OCI-LY1 (cell line): ENCODE data around the gene FOXN3.

Experiments used
- EZH2 ChIP-seq: fragments of 200-600 bp; sonication (generic), shearing (Covaris generic); IDR thresholded peaks from 2 replicates; pipeline ENCODE4 v1.8.0; 2017; ENCODE audit warnings: borderline replicate concordance, mixed run types, mild to moderate bottlenecking, antibody characterized with exemption, low read length, moderate library complexity, mixed read lengths
- TF ChIP-seq, protein P1 (sequence below): fragments of 200-600 bp; sonication (generic), shearing (Covaris generic); IDR thresholded peaks from 2 replicates; pipeline ENCODE4 v1.5.1; 2017; ENCODE audit warnings: mild to moderate bottlenecking, antibody characterized with exemption, low read length, moderate library complexity, mixed read lengths

DNA sequence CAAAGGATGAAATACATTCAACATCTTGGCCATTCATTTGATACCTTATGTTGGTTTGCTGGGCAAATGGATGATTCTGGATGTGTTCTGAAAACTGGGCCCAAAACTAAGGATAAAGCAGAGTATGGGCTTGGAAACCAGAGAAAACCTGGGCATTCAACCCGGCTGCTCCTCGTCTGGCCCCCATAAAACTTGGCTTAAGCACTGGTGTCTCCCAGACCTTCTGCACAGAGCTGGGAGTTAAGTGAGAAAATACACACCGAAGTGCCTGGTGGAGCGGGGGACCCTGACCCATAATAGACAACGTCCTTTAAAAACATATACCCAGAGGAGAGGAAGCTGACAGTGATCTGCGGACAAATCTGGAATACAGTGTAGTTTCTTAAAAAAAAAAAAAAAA, 112.5 kb downstream of the FOXN3 start:
- TF ChIP-seq, protein P1, sequence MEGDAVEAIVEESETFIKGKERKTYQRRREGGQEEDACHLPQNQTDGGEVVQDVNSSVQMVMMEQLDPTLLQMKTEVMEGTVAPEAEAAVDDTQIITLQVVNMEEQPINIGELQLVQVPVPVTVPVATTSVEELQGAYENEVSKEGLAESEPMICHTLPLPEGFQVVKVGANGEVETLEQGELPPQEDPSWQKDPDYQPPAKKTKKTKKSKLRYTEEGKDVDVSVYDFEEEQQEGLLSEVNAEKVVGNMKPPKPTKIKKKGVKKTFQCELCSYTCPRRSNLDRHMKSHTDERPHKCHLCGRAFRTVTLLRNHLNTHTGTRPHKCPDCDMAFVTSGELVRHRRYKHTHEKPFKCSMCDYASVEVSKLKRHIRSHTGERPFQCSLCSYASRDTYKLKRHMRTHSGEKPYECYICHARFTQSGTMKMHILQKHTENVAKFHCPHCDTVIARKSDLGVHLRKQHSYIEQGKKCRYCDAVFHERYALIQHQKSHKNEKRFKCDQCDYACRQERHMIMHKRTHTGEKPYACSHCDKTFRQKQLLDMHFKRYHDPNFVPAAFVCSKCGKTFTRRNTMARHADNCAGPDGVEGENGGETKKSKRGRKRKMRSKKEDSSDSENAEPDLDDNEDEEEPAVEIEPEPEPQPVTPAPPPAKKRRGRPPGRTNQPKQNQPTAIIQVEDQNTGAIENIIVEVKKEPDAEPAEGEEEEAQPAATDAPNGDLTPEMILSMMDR: no peak
- no peak for TF ChIP-seq EZH2
